IMR-90 (cell line): Measurements from ENCODE around the gene CIBAR2. TPM values are rescaled to one million over a fixed set of nuclear protein-coding genes. Genes with fewer than 3 reads are reported as not detected.

Source experiments
- ATAC-seq: fragments of 200-7000 bp; cut with Tn5 transposase; 2 replicates; pipeline ENCODE4 v1.9.1; 2020; ENCODE audit warnings: low read depth, mild to moderate bottlenecking, moderate library complexity
- BruUV-seq: library from RNA; stranded (reverse); fragments of 400-500 nt; replicated peaks from 2 replicates; lab custom pipeline; 2021; lab: Mats Ljungman, UMichigan
- CTCF ChIA-PET: fragments of 300-600 bp; formaldehyde crosslinking; extraction: SDS; loops from one replicate; lab custom pipeline; 2021; ENCODE audit warnings: antibody characterized with exemption; lab: Yijun Ruan, JAX
- POLR2A ChIA-PET: fragments of 300-600 bp; sonication (Branson Sonifier 250); formaldehyde crosslinking; loops from one replicate; lab custom pipeline; 2022; ENCODE audit warnings: antibody characterized with exemption; ENCODE audit not compliant: unreplicated experiment; lab: Charles Lee
- DNase-seq: peaks from one replicate; pipeline ENCODE4 v3.0.0; 2013
- H2AFZ ChIP-seq: replicated peaks from 2 replicates; pipeline ENCODE3; 2013; ENCODE audit warnings: low read length, mild to moderate bottlenecking; ENCODE audit not compliant: poor library complexity
- H2AK5ac ChIP-seq: 2 replicates; pipeline ENCODE4 v1.6.1; 2013; ENCODE audit warnings: low read depth, low read length, inconsistent platforms
- H2AK9ac ChIP-seq: replicated peaks from 2 replicates; pipeline ENCODE3; 2013; ENCODE audit warnings: mild to moderate bottlenecking, low read depth, low read length, moderate library complexity; ENCODE audit not compliant: poor library complexity
- H2BK120ac ChIP-seq: 2 replicates; pipeline ENCODE4 v1.6.1; 2013; ENCODE audit warnings: low read depth, low read length, inconsistent platforms
- H2BK15ac ChIP-seq: 3 replicates; pipeline ENCODE4 v1.6.1; 2013; ENCODE audit warnings: low read depth, low read length, inconsistent platforms
- H2BK20ac ChIP-seq: 2 replicates; pipeline ENCODE4 v1.6.1; 2013; ENCODE audit warnings: low read depth, mild to moderate bottlenecking, inconsistent platforms, low read length, moderate library complexity
- H2BK5ac ChIP-seq: 2 replicates; pipeline ENCODE4 v1.6.1; 2013; ENCODE audit warnings: mild to moderate bottlenecking, low read depth, low read length, inconsistent platforms; ENCODE audit not compliant: poor library complexity, severe bottlenecking
- H3K14ac ChIP-seq: replicated peaks from 2 replicates; pipeline ENCODE4 v1.6.1; 2013; ENCODE audit warnings: low read depth, low read length, inconsistent platforms
- H3K18ac ChIP-seq: 2 replicates; pipeline ENCODE4 v1.6.1; 2013; ENCODE audit warnings: low read depth, low read length, control low read depth
- H3K23ac ChIP-seq: 2 replicates; pipeline ENCODE4 v1.6.1; 2013; ENCODE audit warnings: low read depth, low read length, inconsistent platforms
- H3K27ac ChIP-seq: 2 replicates; pipeline ENCODE4 v1.5.1; 2013; ENCODE audit warnings: mild to moderate bottlenecking, control low read depth, low read length; ENCODE audit not compliant: insufficient read depth
- H3K27me3 ChIP-seq: 2 replicates; pipeline ENCODE4 v1.6.1; 2013; ENCODE audit warnings: low read length; ENCODE audit not compliant: control insufficient read depth, insufficient read depth
- H3K36me3 ChIP-seq: 2 replicates; pipeline ENCODE4 v1.6.1; 2013; ENCODE audit warnings: low read length, mixed read lengths; ENCODE audit not compliant: control insufficient read depth, insufficient read depth
- H3K4ac ChIP-seq: 2 replicates; pipeline ENCODE4 v1.6.1; 2013; ENCODE audit warnings: low read depth, low read length, inconsistent platforms
- H3K4me1 ChIP-seq: 2 replicates; pipeline ENCODE4 v1.6.1; 2013; ENCODE audit warnings: low read length, mixed read lengths; ENCODE audit not compliant: control insufficient read depth, insufficient read depth
- H3K4me2 ChIP-seq: 2 replicates; pipeline ENCODE4 v1.6.1; 2013; ENCODE audit warnings: low read depth, mild to moderate bottlenecking, control low read depth, low read length, moderate library complexity
- H3K4me3 ChIP-seq: 2 replicates; pipeline ENCODE4 v1.5.1; 2013; ENCODE audit warnings: low read depth, mild to moderate bottlenecking, control low read depth, low read length, moderate library complexity; ENCODE audit not compliant: insufficient read depth
- H3K56ac ChIP-seq: 2 replicates; pipeline ENCODE4 v1.6.1; 2013; ENCODE audit warnings: low read length, inconsistent platforms; ENCODE audit not compliant: insufficient read depth; ENCODE audit errors: extremely low read depth
- H3K79me1 ChIP-seq, 2 experiments: 2 replicates each; pipeline ENCODE4 v1.6.1; 2013; ENCODE audit warnings: low read length in 2 of 2, inconsistent platforms in 1 of 2, low read depth in 1 of 2
- H3K9ac ChIP-seq: 2 replicates; pipeline ENCODE4 v1.6.1; 2013; ENCODE audit warnings: low read depth, low read length, control low read depth
- H3K9me1 ChIP-seq: 2 replicates; pipeline ENCODE4 v1.6.1; 2013; ENCODE audit warnings: low read length, inconsistent platforms; ENCODE audit not compliant: insufficient read depth
- H3K9me3 ChIP-seq: 2 replicates; pipeline ENCODE4 v1.6.1; 2013; ENCODE audit warnings: low read length; ENCODE audit not compliant: control insufficient read depth, insufficient read depth
- H4K20me1 ChIP-seq: 2 replicates; pipeline ENCODE4 v1.6.1; 2013; ENCODE audit warnings: low read length, inconsistent platforms; ENCODE audit not compliant: insufficient read depth
- H4K5ac ChIP-seq: 2 replicates; pipeline ENCODE4 v1.6.1; 2013; ENCODE audit warnings: mild to moderate bottlenecking, low read depth, low read length, control low read depth
- H4K8ac ChIP-seq, 2 experiments: 2 replicates each; pipeline ENCODE4 v1.6.1; 2013; ENCODE audit warnings: low read depth in 2 of 2, low read length in 2 of 2, control low read depth in 1 of 2, inconsistent platforms in 1 of 2
- H4K91ac ChIP-seq: 2 replicates; pipeline ENCODE4 v1.6.1; 2013; ENCODE audit warnings: low read depth, low read length, inconsistent platforms; ENCODE audit not compliant: insufficient read depth
- BHLHE40 ChIP-seq: fragments of 150-350 bp; IDR thresholded peaks from 2 replicates; pipeline ENCODE4 v1.6.1; 2016; ENCODE audit warnings: mild to moderate bottlenecking, low read depth, low read length
- CEBPB ChIP-seq: IDR thresholded peaks from 2 replicates; pipeline ENCODE4 v1.6.1; 2012; ENCODE audit warnings: low read depth, low read length, improper control_type of control experiment
- CHD1 ChIP-seq: IDR thresholded peaks from 2 replicates; pipeline ENCODE4 v1.6.1; 2012; ENCODE audit warnings: low read depth, low read length, improper control_type of control experiment
- CTCF ChIP-seq: conservative IDR thresholded peaks from 2 replicates; pipeline ENCODE4 v1.5.1; 2012; ENCODE audit warnings: mild to moderate bottlenecking, low read depth, low read length, improper control_type of control experiment
- ELK1 ChIP-seq: fragments of 150-350 bp; IDR thresholded peaks from 2 replicates; pipeline ENCODE4 v1.6.1; 2016; ENCODE audit warnings: low read depth, mild to moderate bottlenecking, low read length, moderate library complexity, borderline replicate concordance
- FOS ChIP-seq: fragments of 150-350 bp; IDR thresholded peaks from 2 replicates; pipeline ENCODE4 v1.6.1; 2016; ENCODE audit warnings: low read depth, low read length
- MAFK ChIP-seq: IDR thresholded peaks from 2 replicates; pipeline ENCODE4 v1.6.1; 2012; ENCODE audit warnings: low read depth, low read length, improper control_type of control experiment
- MAZ ChIP-seq: IDR thresholded peaks from 2 replicates; pipeline ENCODE4 v1.6.1; 2012; ENCODE audit warnings: low read depth, mild to moderate bottlenecking, low read length, improper control_type of control experiment, moderate library complexity, borderline replicate concordance
- MXI1 ChIP-seq: IDR thresholded peaks from 2 replicates; pipeline ENCODE4 v1.6.1; 2012; ENCODE audit warnings: low read depth, mild to moderate bottlenecking, low read length, moderate library complexity, borderline replicate concordance
- NFE2L2 ChIP-seq: fragments of 150-350 bp; IDR thresholded peaks from 2 replicates; pipeline ENCODE4 v1.6.1; 2016; ENCODE audit warnings: low read depth, mild to moderate bottlenecking, low read length
- POLR2A ChIP-seq: IDR thresholded peaks from 2 replicates; pipeline ENCODE4 v1.6.1; 2012; ENCODE audit warnings: mild to moderate bottlenecking, low read depth, low read length
- RAD21 ChIP-seq: IDR thresholded peaks from 2 replicates; pipeline ENCODE4 v1.6.1; 2012; ENCODE audit warnings: low read length, improper control_type of control experiment
- RCOR1 ChIP-seq: IDR thresholded peaks from 2 replicates; pipeline ENCODE4 v1.6.1; 2012; ENCODE audit warnings: mild to moderate bottlenecking, low read length, improper control_type of control experiment; ENCODE audit not compliant: insufficient replicate concordance
- RFX5 ChIP-seq: IDR thresholded peaks from 2 replicates; pipeline ENCODE4 v1.8.0; 2012; ENCODE audit warnings: low read depth, mild to moderate bottlenecking, low read length, moderate library complexity
- USF2 ChIP-seq: fragments of 150-350 bp; IDR thresholded peaks from 2 replicates; pipeline ENCODE4 v1.6.1; 2017; ENCODE audit warnings: mild to moderate bottlenecking, antibody characterized with exemption, low read length, low read depth
- WGBS, 2 experiments: methylation state at CpG; one replicate each; pipeline versions ENCODE4 v1.1.5 to v1.1.7; 2013; ENCODE audit warnings: missing lambda C conversion rate in 2 of 2; ENCODE audit not compliant: insufficient read length in 1 of 2; ENCODE audit errors: extremely low coverage in 2 of 2; 5-methylcytosine and 5-hydroxymethylcytosine counted together
- dilution Hi-C: fragments of 300-500 bp; cut with HindIII; formaldehyde crosslinking; loops from one replicate; pipeline ENCODE4 v1.14.3; 2018; ENCODE audit warnings: low sequenced_read_pairs; ENCODE audit not compliant: unreplicated experiment
- in situ Hi-C: fragments of 300-500 bp; cut with MboI; formaldehyde crosslinking; loops from 3 replicates; pipeline ENCODE4 v1.14.3; 2019; ENCODE audit warnings: low sequenced_read_pairs, inconsistent platforms, mixed read lengths
- intact Hi-C: fragments of 100-400 bp; cut with micrococcal nuclease; formaldehyde crosslinking; loops from 2 replicates; pipeline ENCODE4 v1.10.0; 2022
- polyA plus RNA-seq, 3 experiments: library from polyadenylated mRNA; depleted of rRNA; stranded (reverse); fragments of >200 nt; gene quantifications; 2 replicates each; pipeline ENCODE4 v1.2.3, GENCODE V29; 2012; ENCODE audit warnings: low replicate concordance in 1 of 3
- total RNA-seq: library from RNA; depleted of rRNA; stranded (reverse); fragments of >200 nt; gene quantifications from 2 replicates; pipeline ENCODE4 v1.2.3, GENCODE V29; 2012

The CIBAR2 gene
- total and polyA plus RNA-seq, 2 of the 4 experiments (the other 2 are of a cell fraction), result 0.18 to 0.24 TPM

- no peak overlapping the region for H2AK5ac ChIP-seq
- ChIA-PET POLR2A (no interaction called here), CTCF (no interaction called here)
- no peak overlapping the region for H3K18ac ChIP-seq
- H4K20me1 ChIP-seq, result no peaks in the 10 kb centered on the region
- no peaks in the 10 kb centered on the region for H3K79me1 ChIP-seq
- in situ Hi-C loops, result no loop called here
- no peak overlapping the region for H2AFZ ChIP-seq
- no peak overlapping the region for H3K4me2 ChIP-seq
- H3K9ac ChIP-seq, result no peak overlapping the region
- no peak overlapping the region for H3K4me3 ChIP-seq
- peaks cover 4% of the 10 kb centered on the region for H3K27me3 ChIP-seq
- H3K27ac ChIP-seq, result no peak overlapping the region
- no peak overlapping the region for H4K5ac ChIP-seq
- H3K56ac ChIP-seq, result no peak overlapping the region
- no peak overlapping the region for H3K14ac ChIP-seq
- H3K4ac ChIP-seq, result no peak overlapping the region
- WGBS, 2 experiments, result 85% methylated on average over 6 of the region's 7 CpGs; no CpG with 5 or more reads in 1 of the 2 experiments
- peaks cover 4% of the 10 kb centered on the region; the same call in 1 of the 2 replicates for H3K9me3 ChIP-seq
- peaks cover 7% of the 10 kb centered on the region; the same call in 1 of the 2 replicates for H3K9me1 ChIP-seq
- H2BK15ac ChIP-seq, result no peak overlapping the region
- H4K91ac ChIP-seq, result no peak overlapping the region
- intact Hi-C loops, result no loop called here
- no peak overlapping the region for H4K8ac ChIP-seq
- no TSS peak for BruUV-seq
- H2BK20ac ChIP-seq, result no peak overlapping the region
- H3K36me3 ChIP-seq, result no peaks in the 10 kb centered on the region
- H2AK9ac ChIP-seq, result no peak overlapping the region
- ATAC-seq, result no peak
- H3K4me1 ChIP-seq, result peaks cover 8% of the 10 kb centered on the region
- H2BK5ac ChIP-seq, result no peak overlapping the region
- TF ChIP-seq NFE2L2 (no peak), ELK1 (no peak), FOS (no peak), RAD21 (no peak), BHLHE40 (no peak), RFX5 (no peak), POLR2A (no peak), CTCF (no peak), MAZ (no peak), USF2 (no peak), MAFK (no peak), CHD1 (no peak), RCOR1 (no peak), MXI1 (no peak), CEBPB (no peak)
- dilution Hi-C loops, result no loop called here
- H2BK120ac ChIP-seq, result no peak overlapping the region
- no peak overlapping the region for H3K23ac ChIP-seq
- DNase-seq, result no peak
These were observed 29.8 kb upstream of the CIBAR2 start for GRCh38 chr16:85142129-85142513.
